Measurements from ENCODE around the gene CRYAB.

CRYAB gene

DNA sequence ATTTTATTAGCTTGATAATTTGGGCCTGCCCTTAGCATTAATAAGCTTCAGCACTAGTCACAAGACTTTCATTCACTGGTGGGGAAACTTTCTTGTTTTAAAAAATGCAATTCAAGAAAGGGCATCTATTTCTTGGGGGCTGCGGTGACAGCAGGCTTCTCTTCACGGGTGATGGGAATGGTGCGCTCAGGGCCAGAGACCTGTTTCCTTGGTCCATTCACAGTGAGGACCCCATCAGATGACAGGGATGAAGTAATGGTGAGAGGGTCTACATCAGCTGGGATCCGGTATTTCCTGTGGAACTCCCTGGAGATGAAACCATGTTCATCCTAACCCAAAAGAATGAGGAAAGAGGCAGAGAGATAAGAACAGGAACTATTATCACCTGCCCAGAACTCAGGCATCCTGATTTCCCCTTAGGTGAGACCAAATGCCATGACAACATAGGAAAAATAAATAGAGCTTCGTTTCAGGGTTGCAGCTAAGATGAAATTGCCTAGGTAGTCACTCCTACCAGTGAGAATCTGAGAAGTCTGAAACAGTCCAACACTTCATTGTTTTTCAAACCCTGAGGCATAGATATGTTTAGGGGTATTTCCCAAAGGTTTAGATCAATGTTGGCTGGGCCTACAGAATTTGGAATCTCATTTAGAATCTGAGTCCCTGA, 2.8 kb downstream of the CRYAB start:
- Histone ChIP-seq H4K20me1 (ENCODE audit: insufficient read depth, low read length) (no peaks in the 10 kb centered on the region), H3K4me3 (ENCODE audit: low read length) (no peak overlapping the region), H3K4me2 (ENCODE audit: low read length) (no peak overlapping the region)

DNA sequence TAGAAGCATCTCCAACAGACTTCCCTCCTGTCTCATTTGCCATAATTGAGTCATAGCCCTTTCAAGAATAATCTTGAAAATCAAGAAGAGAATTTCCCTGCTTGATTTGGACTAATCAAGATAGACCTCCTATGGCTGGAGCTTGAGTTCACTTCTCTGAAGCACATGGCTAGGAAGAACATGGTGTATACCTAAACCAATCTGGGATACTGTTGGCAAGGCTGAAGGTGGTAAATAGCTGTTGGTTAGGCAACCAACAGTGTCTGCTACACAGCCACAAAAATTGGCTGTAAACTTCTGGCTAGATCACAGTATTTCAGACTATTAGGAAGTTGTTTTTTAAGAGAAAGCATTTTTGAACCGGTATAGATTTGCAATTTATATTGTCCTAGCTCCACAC, 4.9 kb downstream of the CRYAB start:
- Histone ChIP-seq H3K27me3 (ENCODE audit: low read depth, low read length) (peaks cover 17% of the 10 kb centered on the region), H3K36me3 (replicated peaks; ENCODE audit: low read depth, low read length) (no peaks in the 10 kb centered on the region), H4K20me1 (ENCODE audit: insufficient read depth, low read length) (no peaks in the 10 kb centered on the region), H3K79me2 (ENCODE audit: low read length) (no peaks in the 10 kb centered on the region), H3K9me3 (ENCODE audit: insufficient read depth, low read length) (no peaks in the 10 kb centered on the region), H2AFZ (ENCODE audit: low read depth, low read length) (no peak overlapping the region), H3K4me1 (ENCODE audit: low read length) (no peaks in the 10 kb centered on the region), H3K27ac (ENCODE audit: low read length) (no peak overlapping the region), H3K4me3 (ENCODE audit: low read length) (no peak overlapping the region), H3K9ac (ENCODE audit: low read length) (no peak overlapping the region), H3K4me2 (ENCODE audit: low read length) (no peak overlapping the region)
- TF ChIP-seq, protein P1, sequence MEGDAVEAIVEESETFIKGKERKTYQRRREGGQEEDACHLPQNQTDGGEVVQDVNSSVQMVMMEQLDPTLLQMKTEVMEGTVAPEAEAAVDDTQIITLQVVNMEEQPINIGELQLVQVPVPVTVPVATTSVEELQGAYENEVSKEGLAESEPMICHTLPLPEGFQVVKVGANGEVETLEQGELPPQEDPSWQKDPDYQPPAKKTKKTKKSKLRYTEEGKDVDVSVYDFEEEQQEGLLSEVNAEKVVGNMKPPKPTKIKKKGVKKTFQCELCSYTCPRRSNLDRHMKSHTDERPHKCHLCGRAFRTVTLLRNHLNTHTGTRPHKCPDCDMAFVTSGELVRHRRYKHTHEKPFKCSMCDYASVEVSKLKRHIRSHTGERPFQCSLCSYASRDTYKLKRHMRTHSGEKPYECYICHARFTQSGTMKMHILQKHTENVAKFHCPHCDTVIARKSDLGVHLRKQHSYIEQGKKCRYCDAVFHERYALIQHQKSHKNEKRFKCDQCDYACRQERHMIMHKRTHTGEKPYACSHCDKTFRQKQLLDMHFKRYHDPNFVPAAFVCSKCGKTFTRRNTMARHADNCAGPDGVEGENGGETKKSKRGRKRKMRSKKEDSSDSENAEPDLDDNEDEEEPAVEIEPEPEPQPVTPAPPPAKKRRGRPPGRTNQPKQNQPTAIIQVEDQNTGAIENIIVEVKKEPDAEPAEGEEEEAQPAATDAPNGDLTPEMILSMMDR (IDR thresholded peaks at IDR 0.05; ENCODE audit: low read depth, low read length): no peak
- TF ChIP-seq EZH2phosphoT487 (IDR thresholded peaks at IDR 0.05; ENCODE audit: low read depth): no peak

More for the DNA sequence above, 2.8 kb downstream of the CRYAB start:
- H2AFZ ChIP-seq (ENCODE audit: low read depth, low read length): no peak overlapping the region
- H3K36me3 ChIP-seq (replicated peaks; ENCODE audit: low read depth, low read length): no peaks in the 10 kb centered on the region
- H3K4me1 ChIP-seq (ENCODE audit: low read length): no peaks in the 10 kb centered on the region
- peaks cover 22% of the 10 kb centered on the region for H3K27me3 ChIP-seq (ENCODE audit: low read depth, low read length)
- H3K79me2 ChIP-seq (ENCODE audit: low read length): no peaks in the 10 kb centered on the region
- no peak for TF ChIP-seq EZH2phosphoT487 (IDR thresholded peaks at IDR 0.05; ENCODE audit: low read depth)
- TF ChIP-seq, protein P1 (IDR thresholded peaks at IDR 0.05; ENCODE audit: low read depth, low read length): no peak
- H3K9me3 ChIP-seq (ENCODE audit: insufficient read depth, low read length): no peaks in the 10 kb centered on the region
- H3K9ac ChIP-seq (ENCODE audit: low read length): no peak overlapping the region
- no peak overlapping the region for H3K27ac ChIP-seq (ENCODE audit: low read length)

DNA sequence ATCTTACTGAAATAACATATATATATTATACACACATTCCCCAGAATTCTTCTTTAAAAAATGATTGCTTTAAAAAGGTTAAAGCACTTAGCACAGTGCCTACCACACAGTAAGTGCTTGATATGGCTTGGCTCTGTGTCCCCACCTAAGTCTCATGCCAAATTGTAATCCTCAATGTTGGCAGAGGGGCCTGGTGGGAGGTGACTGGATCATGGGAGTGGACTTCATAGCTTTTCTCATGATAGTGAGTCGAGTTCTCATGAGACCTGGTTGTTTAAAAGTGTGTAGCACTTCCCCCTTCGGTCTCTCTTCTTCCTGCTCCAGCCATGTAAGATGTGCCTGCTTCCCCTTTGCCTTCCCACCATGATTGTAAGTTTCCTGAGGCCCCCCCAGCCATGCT, 6.2 kb downstream of the CRYAB start:
- Histone ChIP-seq H3K36me3 (replicated peaks; ENCODE audit: low read depth, low read length) (no peaks in the 10 kb centered on the region), H4K20me1 (ENCODE audit: insufficient read depth, low read length) (no peaks in the 10 kb centered on the region), H2AFZ (ENCODE audit: low read depth, low read length) (no peak overlapping the region), H3K4me1 (ENCODE audit: low read length) (no peaks in the 10 kb centered on the region), H3K27ac (ENCODE audit: low read length) (no peak overlapping the region), H3K4me3 (ENCODE audit: low read length) (no peak overlapping the region), H3K9ac (ENCODE audit: low read length) (no peak overlapping the region), H3K4me2 (ENCODE audit: low read length) (no peak overlapping the region), H3K9me3 (ENCODE audit: insufficient read depth, low read length) (no peaks in the 10 kb centered on the region), H3K79me2 (ENCODE audit: low read length) (no peaks in the 10 kb centered on the region), H3K27me3 (ENCODE audit: low read depth, low read length) (peaks cover 6% of the 10 kb centered on the region)
- TF ChIP-seq, protein P1 (IDR thresholded peaks at IDR 0.05; ENCODE audit: low read depth, low read length): no peak
- TF ChIP-seq EZH2phosphoT487 (IDR thresholded peaks at IDR 0.05; ENCODE audit: low read depth): no peak

DNA sequence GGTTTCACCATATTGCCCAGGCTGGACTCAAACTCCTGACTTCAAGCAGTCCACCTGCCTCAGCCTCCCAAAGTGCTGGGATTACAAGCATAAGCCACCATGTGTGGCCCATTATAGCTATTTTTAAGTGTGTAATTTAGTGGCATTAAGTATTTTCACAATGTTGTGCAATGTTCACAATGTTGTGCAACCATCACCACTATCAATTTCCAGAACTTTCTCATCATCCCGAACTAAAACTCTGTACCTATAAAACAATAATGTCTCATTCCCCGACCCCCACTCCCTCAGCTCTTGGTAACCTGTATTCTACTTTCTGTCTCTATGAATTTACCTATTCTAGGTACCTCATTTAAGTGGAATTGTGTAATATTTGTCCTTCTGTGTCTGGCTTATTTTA, 24.7 kb downstream of the CRYAB start:
- no peaks in the 10 kb centered on the region for H3K36me3 ChIP-seq (replicated peaks; ENCODE audit: low read depth, low read length)
- no peaks in the 10 kb centered on the region for H3K79me2 ChIP-seq (ENCODE audit: low read length)
- no peak overlapping the region for H2AFZ ChIP-seq (ENCODE audit: low read depth, low read length)
- no peak overlapping the region for H3K27ac ChIP-seq (ENCODE audit: low read length)
- H3K4me2 ChIP-seq (ENCODE audit: low read length): no peak overlapping the region
- no peak overlapping the region for H3K9ac ChIP-seq (ENCODE audit: low read length)
- no peaks in the 10 kb centered on the region for H4K20me1 ChIP-seq (ENCODE audit: insufficient read depth, low read length)
- no peaks in the 10 kb centered on the region for H3K27me3 ChIP-seq (ENCODE audit: low read depth, low read length)
- TF ChIP-seq, protein P1 (IDR thresholded peaks at IDR 0.05; ENCODE audit: low read depth, low read length): no peak
- no peak for TF ChIP-seq EZH2phosphoT487 (IDR thresholded peaks at IDR 0.05; ENCODE audit: low read depth)
- H3K9me3 ChIP-seq (ENCODE audit: insufficient read depth, low read length): no peaks in the 10 kb centered on the region
- H3K4me1 ChIP-seq (ENCODE audit: low read length): no peaks in the 10 kb centered on the region
- H3K4me3 ChIP-seq (ENCODE audit: low read length): no peak overlapping the region

All from OCI-LY3 (cell line).